Panc1 (cell line): Measurements from ENCODE around the gene SH3BP5L.

Experiments
- POLR2AphosphoS5 ChIP-seq: IDR thresholded peaks from 2 replicates; pipeline ENCODE4 v1.6.1; 2012; ENCODE audit warnings: mild to moderate bottlenecking, low read depth, low read length, moderate library complexity
- TF ChIP-seq, protein P1 (sequence below): fragments of 450-650 bp; IDR thresholded peaks from 2 replicates; pipeline ENCODE4 v1.5.1; 2017; ENCODE audit warnings: mild to moderate bottlenecking
- TF ChIP-seq, protein P2 (sequence below), 2 experiments: IDR thresholded peaks; 2 replicates each; pipeline ENCODE4 v1.6.1; 2011 to 2012; ENCODE audit warnings: low read depth in 2 of 2, control low read depth in 1 of 2, low read length in 1 of 2, mild to moderate bottlenecking in 1 of 2, moderate library complexity in 1 of 2; ENCODE audit not compliant: insufficient read depth in 1 of 2

DNA sequence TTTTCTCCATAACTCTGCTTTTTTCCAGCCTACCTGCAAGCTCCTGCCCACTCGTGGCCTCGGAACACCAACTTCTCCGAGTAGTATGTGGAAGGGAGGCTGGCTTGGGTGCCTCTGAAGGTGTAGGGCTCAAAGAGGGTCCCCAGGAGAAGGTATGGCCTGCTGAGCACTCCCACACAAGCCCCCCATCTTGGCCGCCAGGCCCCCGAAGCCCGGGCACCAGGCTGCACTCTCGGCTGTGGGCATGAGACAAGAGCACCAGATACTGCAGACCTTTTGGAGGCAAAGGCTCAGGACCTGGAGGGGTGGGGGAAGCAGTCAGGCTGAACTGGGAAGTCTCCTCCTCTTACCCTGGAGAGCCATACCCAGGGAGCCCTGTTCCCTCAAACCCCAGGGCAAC is 31.5 kb upstream of the SH3BP5L start:
- TF ChIP-seq, protein P1, sequence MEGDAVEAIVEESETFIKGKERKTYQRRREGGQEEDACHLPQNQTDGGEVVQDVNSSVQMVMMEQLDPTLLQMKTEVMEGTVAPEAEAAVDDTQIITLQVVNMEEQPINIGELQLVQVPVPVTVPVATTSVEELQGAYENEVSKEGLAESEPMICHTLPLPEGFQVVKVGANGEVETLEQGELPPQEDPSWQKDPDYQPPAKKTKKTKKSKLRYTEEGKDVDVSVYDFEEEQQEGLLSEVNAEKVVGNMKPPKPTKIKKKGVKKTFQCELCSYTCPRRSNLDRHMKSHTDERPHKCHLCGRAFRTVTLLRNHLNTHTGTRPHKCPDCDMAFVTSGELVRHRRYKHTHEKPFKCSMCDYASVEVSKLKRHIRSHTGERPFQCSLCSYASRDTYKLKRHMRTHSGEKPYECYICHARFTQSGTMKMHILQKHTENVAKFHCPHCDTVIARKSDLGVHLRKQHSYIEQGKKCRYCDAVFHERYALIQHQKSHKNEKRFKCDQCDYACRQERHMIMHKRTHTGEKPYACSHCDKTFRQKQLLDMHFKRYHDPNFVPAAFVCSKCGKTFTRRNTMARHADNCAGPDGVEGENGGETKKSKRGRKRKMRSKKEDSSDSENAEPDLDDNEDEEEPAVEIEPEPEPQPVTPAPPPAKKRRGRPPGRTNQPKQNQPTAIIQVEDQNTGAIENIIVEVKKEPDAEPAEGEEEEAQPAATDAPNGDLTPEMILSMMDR: no peak
- no peak for TF ChIP-seq POLR2AphosphoS5
- TF ChIP-seq, protein P2, sequence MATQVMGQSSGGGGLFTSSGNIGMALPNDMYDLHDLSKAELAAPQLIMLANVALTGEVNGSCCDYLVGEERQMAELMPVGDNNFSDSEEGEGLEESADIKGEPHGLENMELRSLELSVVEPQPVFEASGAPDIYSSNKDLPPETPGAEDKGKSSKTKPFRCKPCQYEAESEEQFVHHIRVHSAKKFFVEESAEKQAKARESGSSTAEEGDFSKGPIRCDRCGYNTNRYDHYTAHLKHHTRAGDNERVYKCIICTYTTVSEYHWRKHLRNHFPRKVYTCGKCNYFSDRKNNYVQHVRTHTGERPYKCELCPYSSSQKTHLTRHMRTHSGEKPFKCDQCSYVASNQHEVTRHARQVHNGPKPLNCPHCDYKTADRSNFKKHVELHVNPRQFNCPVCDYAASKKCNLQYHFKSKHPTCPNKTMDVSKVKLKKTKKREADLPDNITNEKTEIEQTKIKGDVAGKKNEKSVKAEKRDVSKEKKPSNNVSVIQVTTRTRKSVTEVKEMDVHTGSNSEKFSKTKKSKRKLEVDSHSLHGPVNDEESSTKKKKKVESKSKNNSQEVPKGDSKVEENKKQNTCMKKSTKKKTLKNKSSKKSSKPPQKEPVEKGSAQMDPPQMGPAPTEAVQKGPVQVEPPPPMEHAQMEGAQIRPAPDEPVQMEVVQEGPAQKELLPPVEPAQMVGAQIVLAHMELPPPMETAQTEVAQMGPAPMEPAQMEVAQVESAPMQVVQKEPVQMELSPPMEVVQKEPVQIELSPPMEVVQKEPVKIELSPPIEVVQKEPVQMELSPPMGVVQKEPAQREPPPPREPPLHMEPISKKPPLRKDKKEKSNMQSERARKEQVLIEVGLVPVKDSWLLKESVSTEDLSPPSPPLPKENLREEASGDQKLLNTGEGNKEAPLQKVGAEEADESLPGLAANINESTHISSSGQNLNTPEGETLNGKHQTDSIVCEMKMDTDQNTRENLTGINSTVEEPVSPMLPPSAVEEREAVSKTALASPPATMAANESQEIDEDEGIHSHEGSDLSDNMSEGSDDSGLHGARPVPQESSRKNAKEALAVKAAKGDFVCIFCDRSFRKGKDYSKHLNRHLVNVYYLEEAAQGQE (IDR thresholded peaks at IDR 0.05; ENCODE audit: insufficient read depth in 1 of 2, low read depth in 2 of 2, low read length in 1 of 2): no peak
